PC-9 (cell line): ENCODE data around the gene SORCS2. TPM values are rescaled to one million over a fixed set of nuclear protein-coding genes. Genes with fewer than 3 reads are reported as not detected.
A peak's percentile ranks its signal among the peaks of the same experiment; 100 is the strongest.

Experiments used
- BruUV-seq: library from RNA; stranded (reverse); fragments of 400-500 nt; replicated peaks from 2 replicates; lab custom pipeline; 2021; lab: Mats Ljungman, UMichigan
- CTCF ChIA-PET: fragments of 300-600 bp; sonication (Branson Sonifier 250); formaldehyde crosslinking; loops from one replicate; lab custom pipeline; 2022; ENCODE audit warnings: antibody characterized with exemption; lab: Charles Lee
- POLR2A ChIA-PET: fragments of 300-600 bp; sonication (Branson Sonifier 250); formaldehyde crosslinking; loops from one replicate; lab custom pipeline; 2022; ENCODE audit warnings: antibody characterized with exemption; ENCODE audit not compliant: unreplicated experiment; lab: Charles Lee
- DNase-seq, 2 experiments: peaks; one replicate each; pipeline versions ENCODE4 v3.0.0 to v3.0.0-alpha.2; 2015 to 2022; ENCODE audit warnings: mixed read lengths in 1 of 2
- H2AFZ ChIP-seq: fragments of 200-600 bp; sonication (generic); 2 replicates; pipeline ENCODE4 v1.8.1; 2017; ENCODE audit warnings: antibody characterized with exemption
- H3F3A ChIP-seq: fragments of 200-600 bp; sonication (generic); 2 replicates; pipeline ENCODE4 v1.8.1; 2017; ENCODE audit warnings: antibody characterized with exemption, mild to moderate bottlenecking, low read depth; ENCODE audit not compliant: insufficient read depth
- H3K27ac ChIP-seq: fragments of 200-600 bp; sonication (generic); 2 replicates; pipeline ENCODE4 v1.6.1; 2016; ENCODE audit warnings: mixed run types
- H3K27me3 ChIP-seq: fragments of 200-600 bp; sonication (generic); 2 replicates; pipeline ENCODE4 v1.6.1; 2016; ENCODE audit warnings: low read depth, mixed run types; ENCODE audit not compliant: insufficient read depth
- H3K36me3 ChIP-seq: fragments of 200-600 bp; sonication (generic); 2 replicates; pipeline ENCODE4 v1.6.1; 2016; ENCODE audit warnings: low read depth, mixed run types
- H3K4me1 ChIP-seq: fragments of 200-600 bp; sonication (generic); replicated peaks from 2 replicates; pipeline ENCODE4 v1.6.1; 2016; ENCODE audit warnings: mixed run types; ENCODE audit not compliant: insufficient read depth
- H3K4me2 ChIP-seq: fragments of 200-600 bp; sonication (generic); 2 replicates; pipeline ENCODE4 v1.6.1; 2017; ENCODE audit warnings: mixed run types
- H3K4me3 ChIP-seq: fragments of 200-600 bp; sonication (generic); 2 replicates; pipeline ENCODE4 v1.6.1; 2016; ENCODE audit warnings: mixed run types
- H3K79me2 ChIP-seq: fragments of 200-600 bp; sonication (generic); 2 replicates; pipeline ENCODE4 v1.6.1; 2017; ENCODE audit warnings: low read depth, mixed run types
- H3K9me2 ChIP-seq: fragments of 200-600 bp; sonication (generic); 2 replicates; pipeline ENCODE4 v1.8.1; 2017; ENCODE audit warnings: mild to moderate bottlenecking; ENCODE audit not compliant: insufficient read depth
- H3K9me3 ChIP-seq: fragments of 200-600 bp; sonication (generic); 2 replicates; pipeline ENCODE4 v1.8.1; 2016; ENCODE audit warnings: low read depth; ENCODE audit not compliant: insufficient read depth
- H4K20me1 ChIP-seq: fragments of 200-600 bp; sonication (generic); 2 replicates; pipeline ENCODE4 v1.8.1; 2017; ENCODE audit not compliant: insufficient read depth
- EZH2 ChIP-seq: fragments of 200-600 bp; sonication (generic); IDR thresholded peaks from 2 replicates; pipeline ENCODE4 v1.8.0; 2017; ENCODE audit warnings: antibody characterized with exemption, low read depth
- intact Hi-C: fragments of 100-400 bp; cut with micrococcal nuclease; formaldehyde crosslinking; loops from one replicate; pipeline ENCODE4 v1.10.0; 2022; ENCODE audit not compliant: unreplicated experiment
- total RNA-seq: library from RNA; stranded (reverse); gene quantifications from 2 replicates; pipeline ENCODE4 v1.2.3, GENCODE V29; 2021
- TF ChIP-seq, protein P1 (sequence below): fragments of 200-600 bp; sonication (generic); conservative IDR thresholded peaks from 2 replicates; pipeline ENCODE4 v1.6.1; 2017; ENCODE audit warnings: mixed run types, antibody characterized with exemption, mild to moderate bottlenecking, moderate library complexity

Gene SORCS2
- total RNA-seq, 1 experiment from 2014 or later: 25.8 TPM

GRCh38 chr4:7195546-7196287 is 3.4 kb downstream of the SORCS2 start:
- BruUV-seq: TSS peak; percentile 55
- Histone ChIP-seq H3K9me3 (no peaks in the 10 kb centered on the region), H2AFZ (no peak overlapping the region), H3K9me2 (no peaks in the 10 kb centered on the region), H3K4me1 (peaks cover 62% of the 10 kb centered on the region), H3K36me3 (no peaks in the 10 kb centered on the region), H4K20me1 (no peaks in the 10 kb centered on the region), H3K4me3 (peak overlapping the region; percentile 25; the same call in 1 of the 2 replicates), H3K27ac (peak overlapping the region; percentile 85), H3K79me2 (peaks cover 18% of the 10 kb centered on the region; the same call in 1 of the 2 replicates), H3F3A (peaks cover 35% of the 10 kb centered on the region), H3K4me2 (peak overlapping the region; percentile 94), H3K27me3 (no peaks in the 10 kb centered on the region)
- CTCF ChIA-PET: interaction anchor here (0.6 to 1.1 kb wide), 5 partner anchors 17 to 894 kb away, joined by 3 to 14 read pairs (median 4); no protein-coding TSS in a partner anchor
- no peak for TF ChIP-seq EZH2
- TF ChIP-seq, protein P1, sequence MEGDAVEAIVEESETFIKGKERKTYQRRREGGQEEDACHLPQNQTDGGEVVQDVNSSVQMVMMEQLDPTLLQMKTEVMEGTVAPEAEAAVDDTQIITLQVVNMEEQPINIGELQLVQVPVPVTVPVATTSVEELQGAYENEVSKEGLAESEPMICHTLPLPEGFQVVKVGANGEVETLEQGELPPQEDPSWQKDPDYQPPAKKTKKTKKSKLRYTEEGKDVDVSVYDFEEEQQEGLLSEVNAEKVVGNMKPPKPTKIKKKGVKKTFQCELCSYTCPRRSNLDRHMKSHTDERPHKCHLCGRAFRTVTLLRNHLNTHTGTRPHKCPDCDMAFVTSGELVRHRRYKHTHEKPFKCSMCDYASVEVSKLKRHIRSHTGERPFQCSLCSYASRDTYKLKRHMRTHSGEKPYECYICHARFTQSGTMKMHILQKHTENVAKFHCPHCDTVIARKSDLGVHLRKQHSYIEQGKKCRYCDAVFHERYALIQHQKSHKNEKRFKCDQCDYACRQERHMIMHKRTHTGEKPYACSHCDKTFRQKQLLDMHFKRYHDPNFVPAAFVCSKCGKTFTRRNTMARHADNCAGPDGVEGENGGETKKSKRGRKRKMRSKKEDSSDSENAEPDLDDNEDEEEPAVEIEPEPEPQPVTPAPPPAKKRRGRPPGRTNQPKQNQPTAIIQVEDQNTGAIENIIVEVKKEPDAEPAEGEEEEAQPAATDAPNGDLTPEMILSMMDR: no peak
- DNase-seq: no peak
- intact Hi-C loops: loop anchor here (1.0 to 5.0 kb wide), 10 partner anchors 11 to 987 kb away; no protein-coding TSS in a partner anchor
- POLR2A ChIA-PET: interaction anchor here (0.5 to 1.5 kb wide), 6 partner anchors 12 to 661 kb away, joined by 3 to 21 read pairs (median 12); no protein-coding TSS in a partner anchor

GRCh38 chr4:7196288-7196651 is 3.9 kb downstream of the SORCS2 start:
- Histone ChIP-seq H4K20me1 (no peaks in the 10 kb centered on the region), H3K36me3 (no peaks in the 10 kb centered on the region), H3K4me2 (peak overlapping the region; percentile 94), H3K9me3 (no peaks in the 10 kb centered on the region), H3K9me2 (no peaks in the 10 kb centered on the region), H3F3A (peaks cover 35% of the 10 kb centered on the region), H3K4me1 (peaks cover 62% of the 10 kb centered on the region), H3K79me2 (peaks cover 18% of the 10 kb centered on the region; the same call in 1 of the 2 replicates), H3K4me3 (peak overlapping the region; percentile 25; the same call in 1 of the 2 replicates), H3K27me3 (no peaks in the 10 kb centered on the region), H3K27ac (peak overlapping the region; percentile 85), H2AFZ (no peak overlapping the region)
- BruUV-seq: no TSS peak
- ChIA-PET CTCF (interaction anchor here (0.7 to 1.1 kb wide), 4 partner anchors 10 to 454 kb away, joined by 4 read pairs; no protein-coding TSS in a partner anchor), POLR2A (interaction anchor here (0.5 to 1.5 kb wide), 8 partner anchors 11 to 660 kb away, joined by 3 to 21 read pairs (median 9); no protein-coding TSS in a partner anchor)
- peak in 1 of 2 experiments; percentile 49 for DNase-seq
- TF ChIP-seq, protein P1: no peak
- no peak for TF ChIP-seq EZH2
- intact Hi-C loops: loop anchor here (1.0 to 5.0 kb wide), 10 partner anchors 10 to 986 kb away; no protein-coding TSS in a partner anchor

- Histone ChIP-seq H3K27me3 (no peaks in the 10 kb centered on the region), H2AFZ (no peak overlapping the region), H3K36me3 (no peaks in the 10 kb centered on the region), H3K9me3 (no peaks in the 10 kb centered on the region), H3F3A (peaks cover 35% of the 10 kb centered on the region), H3K9me2 (no peaks in the 10 kb centered on the region), H3K79me2 (peaks cover 18% of the 10 kb centered on the region; the same call in 1 of the 2 replicates), H3K4me2 (peak overlapping the region; percentile 94), H3K27ac (peak overlapping the region; percentile 85), H3K4me1 (peaks cover 62% of the 10 kb centered on the region), H3K4me3 (no peak overlapping the region), H4K20me1 (no peaks in the 10 kb centered on the region)
- TF ChIP-seq EZH2: no peak
- TF ChIP-seq, protein P1: no peak
- intact Hi-C loops: loop anchor here (1.0 to 5.0 kb wide), 10 partner anchors 10 to 986 kb away; no protein-coding TSS in a partner anchor
- DNase-seq: peak; percentile 85 to 97
- CTCF ChIA-PET: interaction anchor here (0.7 to 1.1 kb wide), 4 partner anchors 10 to 454 kb away, joined by 4 read pairs; no protein-coding TSS in a partner anchor
- POLR2A ChIA-PET: interaction anchor here (0.6 to 1.5 kb wide), 4 partner anchors 11 to 606 kb away, joined by 3 to 21 read pairs (median 8); no protein-coding TSS in a partner anchor
- no TSS peak for BruUV-seq
Measured at GRCh38 chr4:7196736-7197135, 4.4 kb downstream of the SORCS2 start.
